D721Med (cell line): ENCODE data around the gene LGR6.

Source experiments
- DNase-seq: peaks from one replicate; pipeline ENCODE4 v3.0.0; 2011; ENCODE audit warnings: low spot score; ENCODE audit not compliant: insufficient read length
- FAIRE-seq: peaks from 2 replicates; lab custom pipeline; 2011; peaks lifted over from hg19 to GRCh38; lab: Jason Lieb, UNC
- TF ChIP-seq, protein P1 (sequence below): IDR thresholded peaks from 2 replicates; pipeline ENCODE4 v1.5.1; 2012; ENCODE audit warnings: mild to moderate bottlenecking, control low read depth; ENCODE audit not compliant: insufficient read depth; ENCODE audit errors: missing control alignments

Gene LGR6

DNA sequence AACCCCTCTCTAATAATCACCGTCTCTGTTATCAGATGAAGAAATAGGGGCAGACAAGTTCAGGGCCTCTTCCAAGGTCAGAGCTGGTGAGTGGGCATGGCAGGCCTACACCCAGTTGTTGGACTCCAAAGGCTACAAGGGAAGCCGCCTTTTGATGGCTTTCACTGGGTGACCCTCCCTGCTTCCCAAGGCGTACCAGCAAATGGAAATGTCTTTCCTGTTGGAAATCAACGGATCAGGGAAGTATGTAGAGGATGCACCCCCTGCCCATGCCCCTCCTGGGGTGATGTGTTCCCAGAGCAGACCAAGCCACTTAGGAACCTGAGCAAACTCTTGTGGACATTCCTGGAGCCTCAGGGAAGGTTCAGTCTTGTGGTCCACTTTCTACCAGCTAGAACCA is 47.4 kb downstream of the LGR6 start:
- DNase-seq (no peak), FAIRE-seq (no peak)
- TF ChIP-seq, protein P1, sequence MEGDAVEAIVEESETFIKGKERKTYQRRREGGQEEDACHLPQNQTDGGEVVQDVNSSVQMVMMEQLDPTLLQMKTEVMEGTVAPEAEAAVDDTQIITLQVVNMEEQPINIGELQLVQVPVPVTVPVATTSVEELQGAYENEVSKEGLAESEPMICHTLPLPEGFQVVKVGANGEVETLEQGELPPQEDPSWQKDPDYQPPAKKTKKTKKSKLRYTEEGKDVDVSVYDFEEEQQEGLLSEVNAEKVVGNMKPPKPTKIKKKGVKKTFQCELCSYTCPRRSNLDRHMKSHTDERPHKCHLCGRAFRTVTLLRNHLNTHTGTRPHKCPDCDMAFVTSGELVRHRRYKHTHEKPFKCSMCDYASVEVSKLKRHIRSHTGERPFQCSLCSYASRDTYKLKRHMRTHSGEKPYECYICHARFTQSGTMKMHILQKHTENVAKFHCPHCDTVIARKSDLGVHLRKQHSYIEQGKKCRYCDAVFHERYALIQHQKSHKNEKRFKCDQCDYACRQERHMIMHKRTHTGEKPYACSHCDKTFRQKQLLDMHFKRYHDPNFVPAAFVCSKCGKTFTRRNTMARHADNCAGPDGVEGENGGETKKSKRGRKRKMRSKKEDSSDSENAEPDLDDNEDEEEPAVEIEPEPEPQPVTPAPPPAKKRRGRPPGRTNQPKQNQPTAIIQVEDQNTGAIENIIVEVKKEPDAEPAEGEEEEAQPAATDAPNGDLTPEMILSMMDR = no peak

DNA sequence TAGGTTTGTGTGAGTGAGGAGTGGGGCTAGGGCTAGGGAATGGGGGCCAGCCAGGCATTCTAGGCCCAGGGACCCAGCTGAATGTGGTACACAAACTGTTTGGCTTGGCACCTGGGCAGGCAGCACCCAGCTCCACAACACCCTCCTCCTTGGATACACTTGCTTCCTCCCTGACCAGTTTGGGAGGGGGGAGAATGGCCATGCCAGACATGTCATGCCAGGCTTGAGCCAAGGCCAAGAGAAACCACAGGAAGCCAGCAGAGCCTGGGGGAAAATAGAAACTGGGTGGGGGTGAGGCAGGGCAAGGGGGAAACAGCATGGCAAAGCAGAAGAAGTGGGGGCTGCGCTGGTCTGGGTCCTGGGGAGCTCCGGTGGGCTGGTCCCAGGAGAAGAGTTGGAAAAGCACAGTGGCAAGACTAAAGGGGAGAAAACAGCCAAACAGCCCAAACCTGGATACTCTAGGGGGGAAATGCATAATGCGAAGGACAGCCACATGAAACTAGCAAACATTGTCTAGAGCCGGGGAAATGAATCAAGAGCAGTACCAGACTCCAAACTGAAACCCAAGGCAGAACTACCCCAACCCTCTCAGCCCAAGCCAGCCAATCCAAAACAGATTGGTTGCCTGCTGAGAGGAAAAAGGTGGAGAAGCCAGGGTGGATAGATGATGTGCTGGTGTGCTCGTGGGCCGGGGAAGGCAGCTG is 47.9 kb downstream of the LGR6 start:
- DNase-seq = no peak
- no peak for FAIRE-seq
- TF ChIP-seq, protein P1 = no peak

DNA sequence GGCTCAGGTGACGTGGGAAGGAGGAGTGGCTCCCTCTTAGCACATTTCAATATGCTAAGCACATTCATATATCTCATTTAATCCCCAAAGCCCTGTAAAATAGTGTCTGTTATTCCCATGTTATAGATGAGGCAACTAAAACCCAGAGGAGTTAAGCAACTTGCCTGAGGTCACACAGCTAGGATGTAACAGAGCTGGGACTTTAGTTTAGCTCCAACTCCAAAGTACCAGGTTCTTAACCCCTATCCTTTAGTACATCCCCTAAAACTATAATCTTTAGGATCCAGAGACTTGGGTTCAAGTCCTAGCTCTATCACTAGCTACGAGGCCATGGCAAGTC is 48.5 kb downstream of the LGR6 start:
- FAIRE-seq (no peak), DNase-seq (no peak)
- TF ChIP-seq, protein P1 = no peak

DNA sequence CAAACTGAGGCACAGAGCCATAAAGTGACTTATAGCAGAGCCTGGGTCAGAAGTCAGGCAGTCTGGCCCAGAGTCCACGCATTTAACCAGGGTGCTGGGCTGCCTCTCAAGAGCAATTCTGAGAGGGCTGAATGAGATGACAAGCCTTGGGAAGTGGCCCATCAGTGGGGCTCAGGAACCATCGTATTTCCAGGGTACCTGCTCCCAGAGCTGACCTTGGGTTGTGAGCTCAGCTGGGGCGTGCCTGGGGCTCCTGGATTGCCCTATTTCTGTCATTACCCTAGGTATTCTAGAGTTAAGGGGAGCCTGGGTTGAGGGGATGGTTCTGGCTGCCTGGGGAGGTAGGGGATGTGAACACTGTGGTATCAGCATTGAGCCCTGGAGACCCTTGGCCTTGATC is 49.4 kb downstream of the LGR6 start:
- no peak for FAIRE-seq
- TF ChIP-seq, protein P1 = no peak
- no peak for DNase-seq

DNA sequence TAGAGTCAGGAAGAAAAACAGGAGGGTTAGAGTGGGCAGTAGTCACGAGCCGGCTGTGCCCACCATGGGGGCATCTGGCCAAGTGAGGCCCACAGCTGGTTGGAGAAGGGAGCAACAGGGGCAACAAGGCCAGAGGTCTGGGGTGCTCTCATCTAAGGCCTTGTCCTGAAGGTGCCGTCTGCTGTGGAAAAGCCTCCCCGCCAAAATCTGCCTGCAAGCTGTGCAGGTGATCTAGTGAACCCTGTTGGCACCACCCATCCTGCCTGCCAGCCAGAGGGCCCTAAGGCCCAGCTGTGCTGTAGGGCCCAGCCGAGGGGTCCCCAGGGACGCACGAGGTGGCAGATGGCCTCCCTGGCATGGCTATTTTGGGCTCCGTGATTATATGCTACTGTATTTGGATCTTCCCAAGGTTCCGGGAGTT is 51.3 kb downstream of the LGR6 start:
- TF ChIP-seq, protein P1 = no peak
- FAIRE-seq (no peak), DNase-seq (no peak)

DNA sequence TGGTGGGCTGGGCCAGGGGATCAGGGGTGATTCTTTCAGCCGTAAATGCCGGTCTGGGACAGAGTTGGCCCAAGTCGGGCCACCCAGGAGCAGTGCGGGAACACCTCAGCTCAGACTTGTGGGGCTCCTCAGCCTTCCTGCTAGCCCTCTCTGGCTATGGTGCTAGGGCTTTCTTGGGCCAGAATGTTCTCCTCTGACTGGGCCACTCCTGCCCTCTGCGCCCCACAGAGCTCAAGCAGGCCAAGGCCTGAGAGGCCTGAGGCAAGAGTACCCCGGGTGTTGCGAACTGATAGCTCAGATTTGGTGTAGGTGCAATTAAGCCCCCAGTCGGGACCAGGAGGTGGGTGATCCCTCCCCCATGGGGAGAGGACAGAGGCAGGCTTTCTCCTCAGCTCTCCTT is 51.8 kb downstream of the LGR6 start:
- DNase-seq (no peak), FAIRE-seq (no peak)
- TF ChIP-seq, protein P1 = no peak

DNA sequence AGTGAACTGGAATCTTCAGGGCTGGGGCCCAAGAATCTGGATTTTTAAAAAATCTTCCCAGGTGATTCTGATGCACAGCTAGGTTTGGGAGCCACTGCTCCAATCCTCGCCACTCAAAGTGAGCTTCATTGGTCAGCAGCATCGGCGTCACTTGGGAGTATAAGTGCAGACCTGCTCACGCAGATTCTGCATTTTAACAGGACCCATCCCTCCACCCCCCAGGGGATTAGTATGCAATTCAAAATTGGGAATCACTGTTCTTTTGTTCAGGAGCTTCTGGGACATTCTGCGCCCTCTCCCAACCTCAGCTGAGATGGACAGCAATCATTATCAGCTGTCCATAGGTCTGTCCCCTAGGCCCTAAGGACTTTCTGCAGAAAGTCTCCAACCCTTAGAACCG is 53.5 kb downstream of the LGR6 start:
- DNase-seq (no peak), FAIRE-seq (no peak)
- TF ChIP-seq, protein P1 = no peak
